Astrocyte of the cerebellum (primary cell): Measurements from ENCODE around the gene PDE6G.

Source experiments
- DNase-seq: peaks from one replicate; pipeline ENCODE4 v3.0.0-alpha.2; 2011; ENCODE audit warnings: low read depth
- H3K4me3 ChIP-seq: 2 replicates; pipeline ENCODE4 v1.5.1; 2011; ENCODE audit warnings: mild to moderate bottlenecking, low read depth, low read length, moderate library complexity
- in situ Hi-C: cut with HindIII; loops from 2 replicates; pipeline ENCODE4 v1.10.0; 2017; ENCODE audit warnings: low sequenced_read_pairs
- TF ChIP-seq, protein P1 (sequence below): IDR thresholded peaks from 2 replicates; pipeline ENCODE4 v1.5.1; 2012; ENCODE audit warnings: low read length, low read depth, moderate library complexity, mild to moderate bottlenecking; ENCODE audit errors: missing control alignments

Gene PDE6G

DNA sequence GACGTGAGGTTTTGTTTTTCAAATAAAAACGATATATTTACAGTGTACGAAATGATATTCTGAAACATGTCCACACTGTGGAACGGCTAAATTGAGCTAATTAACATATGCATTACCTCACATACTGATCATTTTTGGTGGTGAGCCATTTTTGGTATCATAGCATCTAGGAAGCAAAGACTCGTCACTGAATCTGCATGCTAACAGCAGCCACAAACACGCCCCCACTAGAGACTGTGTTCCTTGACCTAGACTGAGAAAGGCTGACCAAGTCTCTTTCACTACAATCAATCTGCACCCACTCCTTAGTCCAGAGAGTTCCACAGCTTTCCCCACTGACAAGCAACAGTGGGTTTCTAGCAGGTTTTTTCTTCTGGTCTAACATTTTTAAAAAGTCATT is 48.9 kb downstream of the PDE6G start:
- DNase-seq: peak; percentile 57
- in situ Hi-C loops: no loop called here

DNA sequence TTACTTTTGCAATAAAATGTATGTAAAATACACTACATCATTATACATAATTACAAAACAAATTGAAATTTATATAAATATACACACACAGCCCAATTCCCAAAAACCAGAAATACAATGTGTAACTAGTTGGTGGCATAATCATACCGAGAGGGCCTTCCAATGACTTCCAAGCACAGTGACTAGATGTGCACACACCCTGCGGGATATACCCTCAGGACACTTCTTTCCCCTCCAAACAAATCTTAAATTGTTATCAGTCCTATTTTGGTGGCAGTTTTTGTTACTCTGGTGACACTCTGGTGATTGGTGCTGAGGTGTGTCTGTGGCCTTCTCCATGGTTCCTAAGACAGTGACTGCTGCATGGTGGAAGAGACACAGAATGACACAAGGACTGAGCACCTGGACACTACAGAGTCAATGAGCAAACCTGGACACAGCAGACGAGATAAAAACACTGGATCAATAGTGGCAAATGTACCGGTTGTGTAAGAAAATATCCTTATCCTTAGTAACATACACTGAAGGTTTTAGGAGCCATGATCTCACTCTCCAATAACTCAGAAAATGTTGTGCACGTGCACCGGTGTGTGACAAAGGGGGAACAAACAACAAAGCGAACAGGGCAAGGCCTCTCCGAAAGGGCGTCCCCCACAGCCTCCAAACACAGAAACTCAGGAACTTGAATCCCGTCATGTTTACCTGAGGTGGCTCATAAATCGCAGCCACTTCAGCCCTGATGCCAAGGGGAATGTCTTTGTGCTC is 52.3 kb downstream of the PDE6G start:
- in situ Hi-C loops: no loop called here
- DNase-seq: no peak
- H3K4me3 ChIP-seq: no peak overlapping the region
- TF ChIP-seq, protein P1, sequence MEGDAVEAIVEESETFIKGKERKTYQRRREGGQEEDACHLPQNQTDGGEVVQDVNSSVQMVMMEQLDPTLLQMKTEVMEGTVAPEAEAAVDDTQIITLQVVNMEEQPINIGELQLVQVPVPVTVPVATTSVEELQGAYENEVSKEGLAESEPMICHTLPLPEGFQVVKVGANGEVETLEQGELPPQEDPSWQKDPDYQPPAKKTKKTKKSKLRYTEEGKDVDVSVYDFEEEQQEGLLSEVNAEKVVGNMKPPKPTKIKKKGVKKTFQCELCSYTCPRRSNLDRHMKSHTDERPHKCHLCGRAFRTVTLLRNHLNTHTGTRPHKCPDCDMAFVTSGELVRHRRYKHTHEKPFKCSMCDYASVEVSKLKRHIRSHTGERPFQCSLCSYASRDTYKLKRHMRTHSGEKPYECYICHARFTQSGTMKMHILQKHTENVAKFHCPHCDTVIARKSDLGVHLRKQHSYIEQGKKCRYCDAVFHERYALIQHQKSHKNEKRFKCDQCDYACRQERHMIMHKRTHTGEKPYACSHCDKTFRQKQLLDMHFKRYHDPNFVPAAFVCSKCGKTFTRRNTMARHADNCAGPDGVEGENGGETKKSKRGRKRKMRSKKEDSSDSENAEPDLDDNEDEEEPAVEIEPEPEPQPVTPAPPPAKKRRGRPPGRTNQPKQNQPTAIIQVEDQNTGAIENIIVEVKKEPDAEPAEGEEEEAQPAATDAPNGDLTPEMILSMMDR: no peak

More for the DNA sequence above, 48.9 kb downstream of the PDE6G start:
- H3K4me3 ChIP-seq: no peak overlapping the region
- TF ChIP-seq, protein P1: no peak

DNA sequence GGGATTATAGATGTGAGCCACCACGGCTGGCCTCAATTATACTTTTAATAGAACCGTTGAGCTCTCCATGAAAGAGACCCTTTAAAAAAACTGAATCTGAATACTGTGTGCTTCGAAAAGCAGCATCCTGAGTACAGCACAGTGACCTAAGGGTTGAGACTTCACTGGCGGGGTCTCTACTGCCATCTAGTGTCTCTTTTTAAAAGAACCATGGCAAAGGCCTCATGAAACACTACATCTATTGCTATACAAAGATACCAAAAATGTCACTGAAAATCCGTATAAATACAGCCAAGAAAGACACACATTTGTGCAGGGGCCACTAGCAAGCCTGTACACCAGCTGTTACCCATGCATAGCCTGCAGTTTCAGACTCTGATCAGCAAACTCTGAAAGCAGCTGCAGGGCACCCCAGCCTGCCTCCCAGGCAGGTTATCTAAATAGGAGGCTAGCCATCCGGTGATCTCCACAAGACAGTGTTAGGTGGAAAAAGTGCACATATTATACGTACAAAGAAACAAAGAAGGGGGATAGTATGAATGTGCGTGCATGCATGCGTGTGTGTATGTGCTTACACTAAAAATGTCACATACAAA is 54.7 kb downstream of the PDE6G start:
- no peak overlapping the region for H3K4me3 ChIP-seq
- TF ChIP-seq, protein P1: peak; percentile 85
- DNase-seq: peak; percentile 60
- in situ Hi-C loops: no loop called here
